GM12878 (cell line): ENCODE measurements around the gene WDSUB1. TPM values are rescaled to one million over a fixed set of nuclear protein-coding genes. Genes with fewer than 3 reads are reported as not detected.

ENCODE experiments used
- ATAC-seq: fragments of 200-7000 bp; cut with Tn5 transposase; 3 replicates; pipeline ENCODE4 v1.9.1; 2020; ENCODE audit warnings: mild to moderate bottlenecking, moderate library complexity
- BruUV-seq: library from RNA; stranded (reverse); fragments of 400-500 nt; replicated peaks from 2 replicates; lab custom pipeline; 2021; lab: Mats Ljungman, UMichigan
- CTCF ChIA-PET: fragments of 300-600 bp; sonication (Branson Sonifier 250); formaldehyde crosslinking; extraction: SDS; loops from one replicate; lab custom pipeline; 2021; ENCODE audit warnings: inconsistent platforms; lab: Yijun Ruan, JAX
- POLR2A ChIA-PET: fragments of 350-600 bp; formaldehyde crosslinking; extraction: SDS; loops from one replicate; lab custom pipeline; 2021; ENCODE audit warnings: inconsistent platforms; lab: Charles Lee
- RAD21 ChIA-PET: fragments of 300-600 bp; sonication (Branson Sonifier 250); formaldehyde crosslinking; loops from one replicate; lab custom pipeline; 2023; ENCODE audit warnings: antibody characterized with exemption; ENCODE audit not compliant: unreplicated experiment; lab: Charles Lee
- SMC1A ChIA-PET: fragments of 300-600 bp; sonication (Branson Sonifier 250); formaldehyde crosslinking; loops from one replicate; lab custom pipeline; 2023; ENCODE audit not compliant: unreplicated experiment, uncharacterized antibody; lab: Charles Lee
- DNase-seq: peaks from one replicate; pipeline ENCODE4 v3.0.0-alpha.2; 2011; ENCODE audit warnings: low read depth, low spot score
- FAIRE-seq: peaks from 3 replicates; lab custom pipeline; 2011; peaks lifted over from hg19 to GRCh38; lab: Jason Lieb, UNC
- H2AFZ ChIP-seq: 2 replicates; pipeline ENCODE4 v1.6.0; 2011; ENCODE audit warnings: low read depth, low read length, control low read depth; ENCODE audit not compliant: control insufficient read depth
- H3K27ac ChIP-seq: 2 replicates; pipeline ENCODE4 v1.5.1; 2011; ENCODE audit warnings: control low read depth; ENCODE audit not compliant: control insufficient read depth, insufficient read depth
- H3K27me3 ChIP-seq, 2 experiments: replicated peaks in 1 of 2; 2 replicates each; pipeline versions ENCODE4 v1.6.0 to v1.6.1; 2011; ENCODE audit warnings: low read length in 1 of 2; ENCODE audit not compliant: control insufficient read depth in 2 of 2, insufficient read depth in 2 of 2
- H3K36me3 ChIP-seq, 2 experiments: 2 replicates each; pipeline ENCODE4 v1.5.1; 2011; ENCODE audit warnings: low read length in 1 of 2; ENCODE audit not compliant: control insufficient read depth in 2 of 2, insufficient read depth in 2 of 2
- H3K4me1 ChIP-seq: 2 replicates; pipeline ENCODE4 v1.6.1; 2011; ENCODE audit warnings: mild to moderate bottlenecking, low read length, moderate library complexity, mixed read lengths; ENCODE audit not compliant: control insufficient read depth, insufficient read depth
- H3K4me2 ChIP-seq: 2 replicates; pipeline ENCODE4 v1.6.0; 2011; ENCODE audit warnings: control low read depth; ENCODE audit not compliant: control insufficient read depth, insufficient read depth
- H3K4me3 ChIP-seq: fragments of 200-600 bp; sonication (generic); 2 replicates; pipeline ENCODE4 v1.5.1; 2016
- H3K79me2 ChIP-seq: 2 replicates; pipeline ENCODE4 v1.6.0; 2011; ENCODE audit warnings: low read length; ENCODE audit not compliant: control insufficient read depth, insufficient read depth
- H3K9ac ChIP-seq: 2 replicates; pipeline ENCODE4 v1.8.0; 2011; ENCODE audit warnings: low read length, control low read depth, mixed read lengths; ENCODE audit not compliant: control insufficient read depth, insufficient read depth
- H3K9me3 ChIP-seq: replicated peaks from 3 replicates; pipeline ENCODE4 v1.5.1; 2011; ENCODE audit warnings: mild to moderate bottlenecking, low read length; ENCODE audit not compliant: control insufficient read depth, insufficient read depth
- H4K20me1 ChIP-seq: 2 replicates; pipeline ENCODE4 v1.6.0; 2011; ENCODE audit not compliant: control insufficient read depth, insufficient read depth
- BCL11A ChIP-seq: IDR thresholded peaks from 2 replicates; pipeline ENCODE4 v1.6.1; 2011; ENCODE audit warnings: low read depth, low read length
- CREM ChIP-seq: IDR thresholded peaks from 2 replicates; pipeline ENCODE4 v1.6.1; 2014; ENCODE audit warnings: antibody characterized with exemption, low read depth
- DPF2 ChIP-seq: fragments of 450-650 bp; IDR thresholded peaks from 2 replicates; pipeline ENCODE4 v1.6.1; 2017; ENCODE audit warnings: mild to moderate bottlenecking
- EGR1 ChIP-seq, 2 experiments: IDR thresholded peaks; 1 replicate in 1 of 2; 2 replicates in 1 of 2; pipeline ENCODE4 v1.6.1; 2011 to 2012; ENCODE audit warnings: low read depth in 2 of 2, low read length in 2 of 2, borderline replicate concordance in 1 of 2, mild to moderate bottlenecking in 1 of 2, moderate library complexity in 1 of 2
- ETV6 ChIP-seq, 2 experiments: fragments of 450-650 bp in 1 of 2; IDR thresholded peaks in 1 of 2; conservative IDR thresholded peaks in 1 of 2; 2 replicates each; pipeline ENCODE4 v1.6.1; 2014; ENCODE audit warnings: antibody characterized with exemption in 1 of 2, borderline replicate concordance in 1 of 2, low read depth in 1 of 2, mild to moderate bottlenecking in 1 of 2, moderate library complexity in 1 of 2
- GABPA ChIP-seq: IDR thresholded peaks from 2 replicates; pipeline ENCODE4 v1.6.1; 2014; ENCODE audit warnings: antibody characterized with exemption, low read depth, mild to moderate bottlenecking, inconsistent platforms
- MEF2B ChIP-seq: fragments of 450-650 bp; IDR thresholded peaks from 2 replicates; pipeline ENCODE4 v1.6.1; 2018; ENCODE audit warnings: mild to moderate bottlenecking, moderate library complexity; ENCODE audit not compliant: partially characterized antibody, poor library complexity, severe bottlenecking
- MTA2 ChIP-seq: fragments of 450-650 bp; IDR thresholded peaks from 2 replicates; pipeline ENCODE4 v1.6.1; 2016; ENCODE audit warnings: low read depth, mild to moderate bottlenecking, moderate library complexity
- MTA3 ChIP-seq: IDR thresholded peaks from 2 replicates; pipeline ENCODE4 v1.6.1; 2012; ENCODE audit warnings: low read length, inconsistent platforms, borderline replicate concordance
- RB1 ChIP-seq: fragments of 450-650 bp; formaldehyde crosslinking; IDR thresholded peaks from 2 replicates; pipeline ENCODE4 v1.6.1; 2017; ENCODE audit warnings: mild to moderate bottlenecking, borderline replicate concordance
- SMAD5 ChIP-seq: IDR thresholded peaks from 2 replicates; pipeline ENCODE4 v1.6.1; 2016; ENCODE audit warnings: antibody characterized with exemption, low read depth
- SMC3 ChIP-seq: IDR thresholded peaks from 2 replicates; pipeline ENCODE4 v1.6.1; 2011; ENCODE audit warnings: low read length, improper control_type of control experiment, borderline replicate concordance
- SRF ChIP-seq, 2 experiments: IDR thresholded peaks; 2 replicates each; pipeline ENCODE4 v1.6.1; 2011; ENCODE audit warnings: low read depth in 2 of 2, low read length in 2 of 2, mild to moderate bottlenecking in 1 of 2, moderate library complexity in 1 of 2
- TARDBP ChIP-seq: IDR thresholded peaks from 2 replicates; pipeline ENCODE4 v1.6.1; 2016; ENCODE audit warnings: borderline replicate concordance
- TCF12 ChIP-seq: IDR thresholded peaks from 2 replicates; pipeline ENCODE4 v1.6.1; 2011; ENCODE audit warnings: low read depth, mild to moderate bottlenecking, low read length
- TCF3 ChIP-seq: IDR thresholded peaks from 2 replicates; pipeline ENCODE4 v1.6.1; 2012; ENCODE audit warnings: low read depth, mild to moderate bottlenecking, low read length, borderline replicate concordance; ENCODE audit not compliant: insufficient read depth
- ZNF207 ChIP-seq: fragments of 450-650 bp; IDR thresholded peaks from 2 replicates; pipeline ENCODE4 v1.6.1; 2014; ENCODE audit warnings: antibody characterized with exemption, mild to moderate bottlenecking, borderline replicate concordance
- ZNF217 ChIP-seq: fragments of 450-650 bp; IDR thresholded peaks from 2 replicates; pipeline ENCODE4 v1.6.1; 2017; ENCODE audit warnings: antibody characterized with exemption, mild to moderate bottlenecking
- WGBS: methylation state at CpG from one replicate; pipeline ENCODE4 v1.1.6; 2016; ENCODE audit warnings: low lambda C conversion rate; ENCODE audit not compliant: insufficient replicate concordance, insufficient coverage; ENCODE audit errors: missing lambda C conversion rate; 5-methylcytosine and 5-hydroxymethylcytosine counted together
- in situ Hi-C: fragments of 300-500 bp; cut with MboI; formaldehyde crosslinking; loops from 9 replicates; pipeline ENCODE4 v1.14.3; 2018; ENCODE audit warnings: mixed read lengths
- intact Hi-C: fragments of 100-400 bp; cut with micrococcal nuclease; formaldehyde crosslinking; loops from one replicate; pipeline ENCODE4 v1.14.2; 2022; ENCODE audit not compliant: unreplicated experiment
- polyA plus RNA-seq, 11 experiments: library from polyadenylated mRNA; depleted of rRNA in 4 of 11; unstranded in 6 of 11; stranded (reverse) in 5 of 11; fragments of >200 nt; fragmentation: Nextera tagmentation in 4 of 11; fragmentation: Illumina TruSeq in 1 of 11; extraction: Ambion mirVana in 4 of 11; extraction: Trizol in 1 of 11; gene quantifications; 1 replicate in 1 of 11; 2 replicates in 10 of 11; pipeline versions ENCODE4 v1.2.1 to v1.2.3, GENCODE V29; 2011 to 2016; ENCODE audit warnings: inconsistent platforms in 2 of 11, missing spikeins in 2 of 11, low read depth in 1 of 11
- total RNA-seq, 4 experiments: library from RNA; depleted of rRNA in 3 of 4; stranded (reverse); fragments of >200 nt in 3 of 4; fragmentation: Illumina TruSeq in 1 of 4; extraction: Trizol in 1 of 4; gene quantifications; 2 replicates each; pipeline versions ENCODE4 v1.2.1 to v1.2.3, GENCODE V29; 2013 to 2021
- TF ChIP-seq, protein P1 (sequence below): IDR thresholded peaks from 2 replicates; pipeline ENCODE4 v1.6.1; 2011; ENCODE audit warnings: low read depth, mild to moderate bottlenecking, low read length, moderate library complexity, borderline replicate concordance; ENCODE audit errors: extremely low read depth
- TF ChIP-seq, protein P2 (sequence below), 3 experiments: IDR thresholded peaks in 2 of 3; conservative IDR thresholded peaks in 1 of 3; 2 replicates each; pipeline ENCODE4 v1.5.1; 2011; ENCODE audit warnings: low read depth in 3 of 3, low read length in 3 of 3, mild to moderate bottlenecking in 3 of 3, control low read depth in 2 of 3, moderate library complexity in 2 of 3, inconsistent platforms in 1 of 3, mixed read lengths in 1 of 3; ENCODE audit not compliant: control insufficient read depth in 2 of 3, insufficient read depth in 1 of 3; ENCODE audit errors: extremely low read depth in 1 of 3

WDSUB1 gene
- total and polyA plus RNA-seq, 10 of the 15 experiments (the other 5 are each of a cell fraction or from before 2014, with no cell fraction given) = 4.4 to 12.7 (median 7.6) TPM

DNA sequence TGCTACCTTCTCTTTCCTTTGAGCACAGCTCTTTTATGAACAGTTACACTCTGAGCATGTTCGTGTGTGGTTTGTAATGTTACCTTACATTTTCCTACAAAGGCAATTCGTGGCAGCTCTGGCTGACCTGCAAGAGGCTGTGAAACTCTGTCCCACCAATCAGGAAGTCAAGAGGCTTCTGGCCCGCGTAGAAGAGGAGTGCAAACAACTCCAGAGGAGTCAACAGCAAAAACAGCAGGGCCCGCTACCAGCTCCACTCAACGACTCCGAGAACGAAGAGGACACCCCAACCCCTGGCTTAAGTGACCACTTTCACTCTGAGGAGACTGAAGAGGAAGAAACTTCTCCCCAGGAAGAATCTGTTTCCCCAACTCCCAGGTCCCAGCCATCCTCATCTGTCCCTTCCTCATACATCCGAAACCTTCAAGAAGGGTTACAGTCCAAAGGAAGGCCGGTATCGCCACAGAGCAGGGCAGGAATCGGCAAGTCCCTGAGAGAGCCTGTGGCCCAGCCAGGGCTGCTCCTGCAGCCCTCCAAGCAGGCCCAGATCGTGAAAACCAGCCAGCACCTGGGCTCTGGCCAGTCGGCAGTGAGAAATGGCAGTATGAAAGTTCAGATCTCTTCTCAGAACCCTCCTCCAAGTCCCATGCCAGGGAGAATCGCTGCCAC lies 56.9 kb downstream of the WDSUB1 start:
- intact Hi-C loops = no loop called here
- H3K4me1 ChIP-seq = no peaks in the 10 kb centered on the region
- BruUV-seq = no TSS peak
- no peaks in the 10 kb centered on the region for H3K9me3 ChIP-seq
- DNase-seq (no peak), ATAC-seq (no peak), FAIRE-seq (no peak)
- CTCF ChIA-PET = no interaction called here
- H3K36me3 ChIP-seq = peaks cover 0 to 2% of the 10 kb centered on the region in 2 experiments; a peak in 1 of 4 replicates
- no peaks in the 10 kb centered on the region for H3K27me3 ChIP-seq
- WGBS = 92% methylated on average over 15 of the region's 15 CpGs
- no peak overlapping the region for H3K9ac ChIP-seq
- RAD21 ChIA-PET = no interaction called here
- no peak for TF ChIP-seq ZNF217
- TF ChIP-seq SMC3 = no peak
- TF ChIP-seq SMAD5 = no peak
- TF ChIP-seq RB1 = no peak
- TF ChIP-seq, protein P1, sequence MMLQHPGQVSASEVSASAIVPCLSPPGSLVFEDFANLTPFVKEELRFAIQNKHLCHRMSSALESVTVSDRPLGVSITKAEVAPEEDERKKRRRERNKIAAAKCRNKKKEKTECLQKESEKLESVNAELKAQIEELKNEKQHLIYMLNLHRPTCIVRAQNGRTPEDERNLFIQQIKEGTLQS = no peak
- no peak for TF ChIP-seq TCF12
- no peak for TF ChIP-seq SRF (IDR thresholded peaks at IDR 0.05; ENCODE audit: low read depth in 2 of 2, low read length in 2 of 2)
- no peak for TF ChIP-seq TCF3
- TF ChIP-seq BCL11A = no peak
- TF ChIP-seq GABPA = no peak
- no peak for TF ChIP-seq DPF2
- TF ChIP-seq ETV6 (conservative IDR thresholded peaks at IDR 0.05 in 1 of 2, IDR thresholded peaks at IDR 0.05 in 1 of 2; ENCODE audit: borderline replicate concordance in 1 of 2, low read depth in 1 of 2) = no peak
- TF ChIP-seq MTA3 = no peak
- no peak for TF ChIP-seq MTA2
- TF ChIP-seq CREM = no peak
- no peak for TF ChIP-seq ZNF207
- TF ChIP-seq EGR1 (IDR thresholded peaks at IDR 0.05; ENCODE audit: borderline replicate concordance in 1 of 2, low read depth in 2 of 2, low read length in 2 of 2) = no peak
- TF ChIP-seq TARDBP = no peak
- no peak for TF ChIP-seq MEF2B
- TF ChIP-seq, protein P2, sequence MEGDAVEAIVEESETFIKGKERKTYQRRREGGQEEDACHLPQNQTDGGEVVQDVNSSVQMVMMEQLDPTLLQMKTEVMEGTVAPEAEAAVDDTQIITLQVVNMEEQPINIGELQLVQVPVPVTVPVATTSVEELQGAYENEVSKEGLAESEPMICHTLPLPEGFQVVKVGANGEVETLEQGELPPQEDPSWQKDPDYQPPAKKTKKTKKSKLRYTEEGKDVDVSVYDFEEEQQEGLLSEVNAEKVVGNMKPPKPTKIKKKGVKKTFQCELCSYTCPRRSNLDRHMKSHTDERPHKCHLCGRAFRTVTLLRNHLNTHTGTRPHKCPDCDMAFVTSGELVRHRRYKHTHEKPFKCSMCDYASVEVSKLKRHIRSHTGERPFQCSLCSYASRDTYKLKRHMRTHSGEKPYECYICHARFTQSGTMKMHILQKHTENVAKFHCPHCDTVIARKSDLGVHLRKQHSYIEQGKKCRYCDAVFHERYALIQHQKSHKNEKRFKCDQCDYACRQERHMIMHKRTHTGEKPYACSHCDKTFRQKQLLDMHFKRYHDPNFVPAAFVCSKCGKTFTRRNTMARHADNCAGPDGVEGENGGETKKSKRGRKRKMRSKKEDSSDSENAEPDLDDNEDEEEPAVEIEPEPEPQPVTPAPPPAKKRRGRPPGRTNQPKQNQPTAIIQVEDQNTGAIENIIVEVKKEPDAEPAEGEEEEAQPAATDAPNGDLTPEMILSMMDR (IDR thresholded peaks at IDR 0.05 in 2 of 3, conservative IDR thresholded peaks at IDR 0.05 in 1 of 3; ENCODE audit: control insufficient read depth in 2 of 3, extremely low read depth in 1 of 3, insufficient read depth in 1 of 3, low read depth in 3 of 3, low read length in 3 of 3) = no peak
- H3K4me2 ChIP-seq = no peak overlapping the region
- no peaks in the 10 kb centered on the region for H3K79me2 ChIP-seq
- SMC1A ChIA-PET = no interaction called here
- POLR2A ChIA-PET = no interaction called here
- H4K20me1 ChIP-seq = no peaks in the 10 kb centered on the region
- no peak overlapping the region for H3K27ac ChIP-seq
- H3K4me3 ChIP-seq = no peak overlapping the region
- H2AFZ ChIP-seq = no peak overlapping the region
- in situ Hi-C loops = no loop called here
